ENCODE results near the gene LYZ.

Gene LYZ

DNA sequence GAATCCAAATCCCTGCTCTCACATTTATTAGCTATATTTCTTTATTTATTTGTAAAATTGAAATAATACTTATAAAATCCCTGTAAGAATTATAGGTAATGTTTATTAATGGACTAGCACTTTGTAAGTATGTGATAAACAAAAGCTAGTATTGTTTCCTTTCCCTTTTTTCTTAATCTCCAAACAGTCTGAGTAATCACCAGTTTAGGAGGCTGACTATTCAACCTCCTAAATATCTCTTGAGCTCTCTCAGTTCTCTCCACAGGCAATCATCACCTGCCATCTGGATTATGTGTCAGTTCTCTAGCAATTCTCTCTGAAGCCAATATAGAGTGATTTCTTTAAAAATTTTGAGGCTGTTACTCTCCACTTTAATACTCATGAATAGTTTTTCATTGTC is 9.2 kb upstream of the LYZ start:
- no peak for DNase-seq (ENCODE audit: low read depth)

DNA sequence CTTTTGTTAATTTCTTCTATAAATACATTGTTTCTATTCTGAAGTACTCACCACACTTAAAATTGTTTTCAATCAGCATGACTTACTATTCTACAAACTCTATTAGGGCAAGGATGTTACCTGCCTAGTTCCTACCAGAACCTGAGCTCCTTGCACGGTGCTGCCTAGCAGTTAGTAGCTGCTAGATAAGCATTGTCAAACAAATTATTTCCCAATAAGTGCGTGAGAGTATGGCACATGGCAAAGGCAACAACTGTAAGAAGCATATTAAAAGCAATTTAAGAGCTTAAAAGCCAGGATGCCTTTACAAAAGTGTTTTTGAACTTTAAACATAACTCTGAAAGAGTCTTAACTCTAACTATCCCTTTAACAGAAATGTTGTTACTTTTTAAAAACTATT is 8.2 kb upstream of the LYZ start:
- DNase-seq (ENCODE audit: low read depth) = no peak

DNA sequence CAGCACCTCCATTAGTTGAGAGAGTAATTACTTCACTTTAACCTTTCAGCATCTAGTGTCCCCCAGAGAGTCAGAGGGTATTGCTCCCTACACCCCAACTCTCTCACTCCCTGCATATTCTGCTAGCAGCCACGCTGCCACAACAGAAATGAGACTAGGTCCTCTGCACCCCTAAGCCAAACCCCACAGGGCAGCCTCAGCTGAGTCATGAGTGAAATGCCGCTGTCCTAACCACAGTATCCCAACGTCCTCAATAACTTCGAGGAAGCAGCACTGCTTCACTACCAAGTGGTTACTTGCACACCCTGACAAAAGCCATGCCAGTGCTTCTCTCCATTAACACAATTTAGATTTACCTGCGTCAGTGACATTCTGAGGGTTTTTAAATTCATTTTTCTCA is 6.9 kb upstream of the LYZ start:
- no peak for DNase-seq (ENCODE audit: low read depth)

- no peak for DNase-seq (ENCODE audit: low read depth)
These were observed 5.8 kb upstream of the LYZ start for GRCh38 chr12:69342421-69342820.

- DNase-seq (ENCODE audit: low read depth) = no peak
These were observed 4.8 kb upstream of the LYZ start for GRCh38 chr12:69343357-69343756.

DNA sequence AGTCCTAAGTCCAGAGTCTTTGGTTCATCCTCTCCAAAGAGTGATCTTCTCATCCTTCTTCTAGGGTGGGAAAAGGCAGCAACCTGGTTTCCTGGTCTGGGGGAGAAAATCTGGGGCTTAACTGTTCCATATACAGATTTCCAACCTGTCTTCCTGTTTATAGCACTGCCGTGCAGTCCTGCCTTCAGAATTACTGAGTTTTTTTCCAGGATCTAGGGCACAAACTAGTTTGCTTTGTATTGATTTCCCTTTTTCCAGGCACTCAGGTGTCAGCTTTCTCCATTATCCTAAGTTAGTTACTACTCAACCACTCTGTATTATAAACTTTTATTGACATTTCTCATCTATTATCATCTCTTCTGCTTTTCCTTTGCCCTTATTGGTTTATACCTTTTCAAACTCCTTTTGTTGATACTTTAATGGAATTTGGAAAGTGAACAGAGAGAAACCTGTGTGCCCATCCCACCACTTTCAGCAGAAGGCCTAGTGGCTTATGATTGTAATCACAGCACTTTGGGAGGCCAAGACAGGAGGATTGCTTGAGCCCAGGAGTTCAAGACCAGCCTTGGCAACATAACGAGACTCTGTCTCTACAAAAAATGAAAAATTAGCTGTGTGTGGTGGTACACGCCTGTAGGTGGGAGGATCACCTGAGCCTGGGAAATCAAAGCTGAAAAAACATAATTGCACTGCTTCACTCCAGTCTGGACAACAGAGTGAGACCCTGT is 4.1 kb upstream of the LYZ start:
- no peak for DNase-seq (ENCODE audit: low read depth)

DNA sequence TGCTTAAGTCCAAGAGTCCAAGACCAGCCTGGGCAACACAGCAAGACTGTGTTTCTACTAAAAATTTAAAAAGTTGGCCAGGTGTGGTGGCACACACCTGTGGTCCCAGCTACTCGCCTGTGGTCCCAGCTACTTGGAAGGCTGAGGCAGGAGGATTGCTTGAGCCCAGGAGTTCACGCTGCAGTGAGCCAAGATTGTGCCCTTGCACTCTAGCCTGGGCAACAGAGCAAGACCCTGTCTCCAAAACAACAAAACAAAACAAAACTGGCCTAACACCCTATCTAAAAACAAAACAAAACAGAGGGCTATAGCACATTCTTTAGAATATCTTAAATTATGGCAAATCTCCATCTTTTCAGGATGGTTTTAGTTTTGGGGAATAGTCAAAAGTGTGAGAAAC is 3.1 kb upstream of the LYZ start:
- no peak for DNase-seq (ENCODE audit: low read depth)

GRCh38 chr12:69345742-69346141 is 2.4 kb upstream of the LYZ start:
- DNase-seq (ENCODE audit: low read depth) = no peak

GRCh38 chr12:69350002-69350626 is 1.9 kb downstream of the LYZ start:
- DNase-seq (ENCODE audit: low read depth) = no peak

DNA sequence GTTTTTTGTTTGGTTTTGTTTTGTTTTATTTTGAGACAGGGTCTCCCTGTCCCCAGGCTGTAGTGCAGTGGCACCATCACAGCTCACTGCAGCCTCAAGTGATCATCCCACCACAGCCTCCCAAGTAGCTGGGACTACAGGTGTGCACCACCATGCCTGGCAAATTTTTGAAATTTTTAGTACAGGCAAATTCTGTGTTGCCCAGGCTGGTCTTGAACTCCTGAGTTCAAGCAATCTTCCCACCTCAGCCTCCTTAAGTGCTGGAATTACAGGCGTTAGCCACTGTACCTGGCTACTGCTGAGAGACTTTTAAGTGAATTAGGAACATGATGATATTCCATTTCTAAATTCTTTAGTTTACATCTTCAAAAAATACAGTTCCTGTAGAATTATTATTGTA is 2.6 kb downstream of the LYZ start:
- no peak for DNase-seq (ENCODE audit: low read depth)

GRCh38 chr12:69351462-69352236 is 3.5 kb downstream of the LYZ start:
- DNase-seq (ENCODE audit: low read depth) = no peak

- no peak for DNase-seq (ENCODE audit: low read depth)
These were observed 4.7 kb downstream of the LYZ start for GRCh38 chr12:69352904-69353303.

GRCh38 chr12:69354172-69354555 is 6.0 kb downstream of the LYZ start:
- no peak for DNase-seq (ENCODE audit: low read depth)

DNA sequence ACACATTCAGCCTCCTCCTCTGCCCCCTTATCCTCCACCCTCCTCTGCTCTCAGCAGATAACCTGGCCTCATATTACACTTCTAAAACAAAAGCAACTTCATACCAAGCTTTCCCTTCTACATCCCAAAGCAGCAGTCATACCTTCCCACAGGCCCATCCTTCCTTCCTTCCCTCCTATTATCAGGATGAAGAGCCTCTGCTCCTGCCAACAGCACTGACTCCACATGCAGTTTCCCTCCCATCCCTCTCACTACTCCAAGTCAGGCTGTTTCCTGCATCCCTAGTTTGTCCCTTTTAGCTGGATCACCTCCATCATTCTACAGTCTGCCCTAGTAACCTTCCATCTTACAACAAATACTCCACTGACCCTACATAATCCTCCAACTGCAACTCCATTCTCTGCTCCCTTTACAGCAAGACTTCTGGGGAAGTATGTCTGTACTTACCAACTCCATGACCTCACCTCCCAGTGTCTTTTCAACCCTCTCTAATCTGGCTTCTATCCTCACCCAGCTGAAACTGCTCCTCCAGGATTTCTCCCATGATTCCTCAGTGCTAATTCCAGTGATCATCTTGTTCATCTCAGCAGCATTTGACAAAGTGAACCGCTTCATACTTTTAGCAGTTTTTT is 6.5 kb downstream of the LYZ start:
- no peak for DNase-seq (ENCODE audit: low read depth)

DNA sequence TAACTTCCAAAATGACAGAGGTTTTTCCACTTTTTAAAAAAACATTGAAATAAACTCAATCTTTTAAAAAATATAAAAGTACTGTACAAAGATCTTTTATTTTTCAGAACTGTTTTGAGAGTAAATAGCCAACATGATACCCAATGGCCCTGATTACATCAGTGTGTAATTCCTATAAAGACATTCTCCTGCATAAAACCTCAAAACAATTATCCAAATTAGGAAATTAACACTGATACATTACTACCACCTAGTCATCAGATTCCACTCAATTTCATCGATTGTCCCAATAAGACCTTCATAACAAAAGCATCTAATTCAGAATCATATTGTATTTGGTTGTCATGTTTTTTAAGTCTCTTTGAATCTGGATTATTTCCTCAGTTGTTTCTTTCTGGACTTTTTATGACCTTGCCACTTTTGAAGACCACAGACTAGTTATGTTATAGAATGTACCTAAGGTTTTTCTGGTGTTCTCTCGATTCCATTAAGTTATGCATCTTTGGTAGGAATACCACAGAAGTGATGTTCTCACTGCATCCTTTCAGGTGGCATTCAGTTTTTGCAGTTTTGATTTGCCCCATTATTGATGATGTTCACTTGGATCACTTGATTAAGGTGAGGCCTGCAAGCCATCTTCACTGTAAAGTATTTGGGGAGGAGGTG is 7.3 kb downstream of the LYZ start:
- DNase-seq (ENCODE audit: low read depth) = no peak

- DNase-seq (ENCODE audit: low read depth) = peak; percentile 92
These were observed 11.6 kb downstream of the LYZ start, which contains the start of gene YEATS4 for GRCh38 chr12:69359531-69360347. TSS of gene YEATS4 (plus strand) at chr12:69359743. CDS start at chr12:69359973, 230 bp downstream.

DNA sequence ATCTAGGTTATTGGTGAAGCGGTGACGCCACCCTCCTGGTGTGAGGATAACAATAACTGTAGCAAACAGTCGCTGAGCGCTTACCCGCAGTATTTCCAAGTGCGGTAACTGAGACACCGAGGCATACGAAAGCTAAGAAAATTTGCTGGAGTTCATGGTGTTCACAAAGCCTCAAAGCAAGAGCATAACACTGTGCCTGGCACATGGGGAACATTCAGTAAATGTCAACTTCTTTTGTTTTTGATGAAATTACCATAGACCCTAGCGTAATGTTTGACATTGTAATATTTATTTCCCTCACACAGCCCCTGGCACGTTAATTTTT is 12.1 kb downstream of the LYZ start:
- no peak for DNase-seq (ENCODE audit: low read depth)

DNA sequence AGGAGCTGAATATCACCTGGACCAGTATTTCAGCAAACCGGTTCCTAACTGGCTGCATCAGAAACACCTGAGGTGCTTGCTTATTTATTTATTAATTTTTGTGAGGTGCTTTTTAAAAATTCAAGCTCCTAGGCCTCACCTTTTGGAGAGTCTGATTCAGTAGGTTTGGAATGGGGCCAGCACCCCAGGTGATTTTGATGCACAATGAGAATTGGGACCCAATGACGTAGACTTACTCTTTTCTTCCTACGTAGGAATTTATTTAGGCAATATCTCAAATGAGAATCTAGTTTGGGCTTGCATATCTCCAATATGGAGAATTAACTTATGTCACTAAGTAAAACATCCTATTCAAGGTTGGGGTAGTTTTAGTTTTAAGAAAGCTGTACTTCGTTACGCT is 18.6 kb downstream of the LYZ start:
- DNase-seq (ENCODE audit: low read depth) = no peak

DNA sequence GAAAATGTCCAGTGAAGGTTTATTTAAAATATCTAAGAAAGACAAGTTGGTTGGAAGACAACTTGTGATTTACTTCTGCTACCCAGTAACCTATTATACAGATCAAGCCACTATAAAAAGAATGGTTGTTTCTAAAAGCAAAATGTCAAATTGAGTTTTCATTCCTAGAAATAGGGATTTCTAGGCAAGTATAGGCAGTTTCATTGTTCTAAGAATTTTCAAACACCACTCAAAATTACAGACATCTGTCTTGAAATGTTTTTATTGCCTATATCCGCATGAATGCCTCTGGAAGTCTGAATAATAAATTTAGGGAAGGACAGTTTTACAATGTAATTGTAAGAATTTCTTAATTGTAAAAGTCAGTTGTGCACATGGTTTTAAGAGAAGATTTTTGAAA is 20.0 kb downstream of the LYZ start:
- DNase-seq (ENCODE audit: low read depth) = no peak

- DNase-seq (ENCODE audit: low read depth) = no peak
These were observed 34.9 kb downstream of the LYZ start for GRCh38 chr12:69383074-69383473.

DNA sequence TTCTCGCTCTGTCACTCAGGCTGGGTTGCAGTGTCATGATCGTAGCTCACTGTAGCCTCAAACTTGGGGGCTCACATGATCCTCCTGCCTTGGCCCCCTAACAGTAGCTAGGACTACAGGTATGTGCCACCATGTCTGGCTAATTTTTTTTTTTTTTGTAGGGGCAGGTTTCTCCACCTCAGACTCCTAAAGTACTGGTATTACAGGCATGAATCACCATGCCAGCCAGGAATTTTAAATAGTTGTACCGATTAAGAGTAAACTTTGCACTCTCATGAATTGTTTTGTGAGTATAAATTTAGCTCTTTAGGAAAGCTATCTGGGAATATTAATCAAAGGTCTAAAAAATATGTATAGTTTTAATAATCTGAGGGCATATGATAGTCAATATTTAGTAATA is 36.9 kb downstream of the LYZ start:
- DNase-seq (ENCODE audit: low read depth) = no peak

DNA sequence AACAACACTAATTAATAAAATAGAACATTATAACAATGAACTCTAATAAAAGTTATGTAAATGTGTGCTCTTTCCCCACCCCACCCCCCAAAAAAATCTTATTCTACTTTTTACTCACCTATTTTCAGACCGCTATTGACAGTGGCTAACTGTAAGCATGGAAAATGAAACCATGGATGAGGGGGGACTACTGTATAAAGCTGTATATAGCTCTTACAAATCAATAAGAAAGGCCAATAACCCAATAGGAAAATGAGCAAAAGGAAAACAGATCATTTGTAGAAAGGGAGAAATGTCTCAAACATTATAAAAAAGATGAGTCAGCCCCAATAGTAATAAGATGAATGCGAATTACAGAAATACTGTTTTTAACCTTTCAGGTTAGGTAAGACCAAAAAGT is 38.7 kb downstream of the LYZ start:
- DNase-seq (ENCODE audit: low read depth) = no peak
